ENCODE data around the gene ZCCHC12.

- TF ChIP-seq CTCF (IDR thresholded peaks at IDR 0.05) (no peak), POLR2AphosphoS5 (IDR thresholded peaks at IDR 0.05) (no peak), POLR2A (IDR thresholded peaks at IDR 0.05) (no peak)
Measured at GRCh38 chrX:118802857-118803256, 20.8 kb upstream of the ZCCHC12 start.
